DMS114 treated with DMSO at 0.1 percent for 48 hours (cell line): ENCODE results near the gene TCF4.

ENCODE experiments used
- DNase-seq: peaks from one replicate; lab custom pipeline; 2025; ENCODE audit not compliant: unreplicated experiment; lab: John Stamatoyannopoulos, UW

TCF4 gene

GRCh38 chr18:55585920-55586561, 2.0 kb downstream of the TCF4 start:
- no peak for DNase-seq

- no peak for DNase-seq
These were observed 2.7 kb downstream of the TCF4 start for GRCh38 chr18:55585065-55585919.

DNA sequence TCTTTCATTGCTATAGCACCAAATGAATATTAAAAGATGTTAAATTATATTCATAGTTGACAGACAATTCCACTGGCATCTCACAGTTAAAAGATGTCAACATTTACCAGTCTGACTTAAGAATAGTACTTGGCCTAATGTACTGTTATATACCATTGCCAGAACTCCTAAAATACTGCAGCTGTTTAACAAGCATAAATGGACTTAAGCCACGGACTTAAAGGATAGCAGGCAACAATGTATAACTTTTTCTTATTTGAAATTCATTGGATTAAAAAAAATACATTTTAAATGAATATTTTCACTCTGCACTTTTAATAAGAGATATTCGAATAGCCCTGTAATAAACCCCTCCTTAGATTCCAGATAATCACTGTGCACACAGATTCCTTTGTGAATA, 3.8 kb downstream of the TCF4 start:
- no peak for DNase-seq

- no peak for DNase-seq
These were observed 5.7 kb downstream of the TCF4 start for GRCh38 chr18:55582325-55582724.

- no peak for DNase-seq
These were observed 8.3 kb downstream of the TCF4 start for GRCh38 chr18:55579501-55580270.

- no peak for DNase-seq
These were observed 10.0 kb downstream of the TCF4 start for GRCh38 chr18:55577812-55578539.

- no peak for DNase-seq
These were observed 12.0 kb downstream of the TCF4 start for GRCh38 chr18:55576001-55576400.

GRCh38 chr18:55575066-55575465, 12.9 kb downstream of the TCF4 start:
- DNase-seq = no peak

- no peak for DNase-seq
These were observed 14.6 kb downstream of the TCF4 start for GRCh38 chr18:55573386-55573785.

- DNase-seq = no peak
These were observed 17.0 kb downstream of the TCF4 start for GRCh38 chr18:55570966-55571365.

GRCh38 chr18:55566456-55566935, 21.5 kb downstream of the TCF4 start:
- DNase-seq = no peak

DNA sequence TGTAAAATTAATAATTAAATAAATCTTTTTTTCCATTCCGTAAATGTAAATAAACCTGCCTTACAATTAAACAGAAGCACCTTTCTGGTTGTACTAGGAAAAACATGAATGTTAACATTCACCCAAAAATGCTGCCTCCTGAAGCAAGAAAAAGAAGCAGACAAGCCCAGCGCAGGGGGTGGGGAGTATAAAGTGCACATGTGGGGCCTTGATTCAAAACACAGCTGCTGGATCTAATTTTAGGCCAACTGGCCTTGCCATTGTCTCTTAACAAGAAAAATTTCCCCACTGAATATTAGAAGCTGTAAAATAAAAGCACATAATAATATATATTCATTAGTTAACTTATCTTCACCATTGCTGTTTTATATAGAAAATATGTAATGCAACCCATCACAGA, 28.3 kb downstream of the TCF4 start:
- no peak for DNase-seq

GRCh38 chr18:55557211-55557610, 30.8 kb downstream of the TCF4 start:
- DNase-seq = no peak

DNA sequence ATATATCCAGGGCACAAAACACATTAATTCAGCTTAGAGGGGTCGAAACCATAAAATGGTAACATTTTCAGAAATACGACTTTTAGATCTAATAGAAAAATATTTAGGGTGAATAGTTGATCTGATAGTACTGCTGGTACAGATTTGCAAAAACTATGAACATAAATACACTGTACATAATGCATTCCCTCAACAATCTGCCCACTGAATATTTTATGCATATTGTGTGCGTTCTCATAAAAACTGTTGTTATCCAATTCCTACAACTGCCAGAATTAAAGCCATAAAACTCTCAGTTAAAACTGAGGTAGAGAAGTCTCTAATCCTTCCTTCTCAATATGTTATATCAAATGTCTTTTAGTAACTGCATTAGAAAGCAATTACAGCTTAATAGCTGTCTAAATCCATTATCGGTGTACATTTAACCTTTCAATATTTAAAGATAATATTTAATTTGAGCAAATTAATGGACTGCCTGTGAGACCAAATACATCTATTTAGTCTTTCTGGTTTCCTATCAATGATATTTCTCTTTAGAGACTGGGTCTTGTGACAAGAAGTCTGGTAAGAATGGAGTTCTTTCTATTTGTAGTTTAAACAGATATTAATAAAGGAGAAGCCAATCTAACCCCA, 32.5 kb downstream of the TCF4 start:
- DNase-seq = no peak

DNA sequence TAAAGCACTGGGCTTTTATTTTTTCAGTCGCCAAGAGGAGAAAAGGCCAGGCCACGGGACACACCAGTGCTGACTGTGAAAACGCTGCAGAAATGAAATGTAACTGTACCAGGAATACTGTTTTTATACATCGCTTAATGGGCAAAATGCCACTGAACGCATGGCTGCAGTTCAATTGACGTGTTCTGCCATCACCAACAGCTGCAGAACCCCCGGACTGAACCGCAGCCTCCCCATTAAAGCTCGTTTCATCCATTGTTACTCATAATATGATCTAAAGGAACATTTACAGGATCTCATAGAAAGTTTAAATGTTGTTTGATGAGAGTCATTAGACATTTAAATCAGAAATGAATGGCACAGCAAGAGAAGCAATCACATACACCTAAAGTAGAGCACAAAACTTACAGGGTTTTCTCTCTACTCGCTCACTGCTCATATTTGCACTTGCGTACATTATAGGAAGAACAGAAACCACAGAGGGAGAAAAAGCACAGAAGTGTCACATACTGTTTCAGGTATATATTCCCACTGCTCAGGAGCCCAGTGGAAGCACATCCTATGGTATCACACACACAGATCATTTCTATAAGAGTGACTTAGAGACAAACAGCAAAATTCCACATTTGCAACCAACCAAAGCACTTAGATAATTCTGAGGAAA, 35.3 kb downstream of the TCF4 start:
- no peak for DNase-seq

DNA sequence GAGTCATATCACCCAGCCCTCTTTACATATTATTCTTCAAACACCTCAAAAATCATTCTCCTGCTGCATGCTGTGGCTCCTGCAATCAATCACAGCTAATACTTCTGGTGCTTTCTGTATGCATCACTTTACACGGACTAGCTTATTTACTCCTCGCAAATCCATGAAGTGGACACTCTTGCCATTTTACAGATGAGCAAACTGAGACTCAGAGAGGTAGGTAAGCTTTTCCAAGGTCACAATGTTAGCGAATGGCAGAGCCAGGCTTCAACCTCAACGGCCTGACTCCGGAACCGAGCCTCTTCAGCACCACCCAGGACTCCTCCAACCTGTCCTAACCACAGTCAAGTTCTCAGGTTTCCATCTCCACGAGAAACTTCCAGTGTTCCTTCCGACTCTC, 36.8 kb downstream of the TCF4 start:
- DNase-seq = no peak

DNA sequence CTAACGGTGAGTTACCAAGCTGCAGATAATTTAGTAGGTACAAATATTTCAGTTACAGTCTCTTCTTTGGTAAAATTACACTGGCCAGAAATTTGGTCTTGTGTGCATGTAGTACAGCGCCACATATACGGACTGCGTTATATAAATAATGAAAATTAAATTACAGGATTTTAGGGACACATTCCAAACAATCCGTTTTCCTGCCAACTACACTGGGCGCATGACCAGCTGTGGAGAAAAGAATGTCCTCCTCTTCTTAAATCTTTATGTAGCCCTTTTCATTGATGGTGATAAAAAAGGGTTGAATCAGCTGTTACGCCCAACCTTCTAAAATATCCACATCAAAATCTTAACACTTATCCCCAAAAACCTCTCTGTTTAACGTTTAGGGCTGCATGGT, 37.5 kb downstream of the TCF4 start:
- no peak for DNase-seq

- no peak for DNase-seq
These were observed 38.4 kb downstream of the TCF4 start for GRCh38 chr18:55549474-55550104.

- DNase-seq = no peak
These were observed 40.3 kb downstream of the TCF4 start for GRCh38 chr18:55547705-55548056.
